HepG2 (cell line): ENCODE data around the gene DLG5.

Source experiments
- IRF2 ChIP-seq: IDR thresholded peaks from 2 replicates; pipeline ENCODE4 v1.6.1; 2018; ENCODE audit warnings: missing genetic modification reagents, missing compliant biosample characterization
- KLF12 ChIP-seq: sonication (generic); formaldehyde crosslinking; IDR thresholded peaks from 2 replicates; pipeline ENCODE4 v1.4.0; 2020; ENCODE audit warnings: missing genetic modification reagents, borderline replicate concordance
- SMC3 ChIP-seq: IDR thresholded peaks from 2 replicates; pipeline ENCODE4 v1.6.1; 2011; ENCODE audit warnings: low read length, improper control_type of control experiment
- TF ChIP-seq, protein P1 (sequence below): IDR thresholded peaks from 2 replicates; pipeline ENCODE4 v1.6.1; 2016

DNA sequence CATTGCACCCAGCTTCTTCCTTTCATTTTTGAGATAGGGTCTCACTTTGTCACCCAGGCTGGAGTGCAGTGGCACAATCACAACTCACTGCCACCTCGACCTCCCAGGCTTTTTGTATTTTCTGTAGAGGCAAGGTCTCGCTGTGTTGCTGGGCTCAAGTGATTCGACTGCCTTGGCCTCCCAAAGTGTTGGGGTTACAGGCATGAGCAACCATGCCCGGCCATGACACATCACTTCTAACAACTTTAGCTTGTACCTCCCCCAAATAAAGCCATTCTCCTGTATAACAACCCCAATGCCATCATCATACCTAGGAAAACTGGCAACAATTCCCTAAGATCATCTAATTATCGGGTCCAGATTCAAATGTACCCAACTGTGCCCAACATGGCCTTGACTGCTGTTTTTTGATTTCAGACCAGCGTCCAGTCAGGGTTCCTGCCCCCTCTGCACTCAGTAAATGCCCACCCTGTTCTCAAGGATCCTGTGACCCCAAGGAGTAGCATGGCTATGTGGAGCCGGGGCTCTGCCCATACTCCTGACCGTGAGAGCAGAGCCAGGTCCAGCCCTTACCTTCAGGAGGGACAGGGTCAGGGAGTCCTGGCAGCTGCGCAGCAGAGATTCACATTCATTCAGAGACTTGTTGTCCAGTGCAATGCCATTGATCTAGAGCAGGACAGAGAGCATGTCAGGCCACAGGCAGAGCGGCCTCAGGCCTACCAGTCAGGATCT, 102.6 kb downstream of the DLG5 start:
- TF ChIP-seq IRF2 (CRISPR knock-in tag) (no peak), SMC3 (no peak), KLF12 (CRISPR knock-in tag) (no peak)
- TF ChIP-seq, protein P1, sequence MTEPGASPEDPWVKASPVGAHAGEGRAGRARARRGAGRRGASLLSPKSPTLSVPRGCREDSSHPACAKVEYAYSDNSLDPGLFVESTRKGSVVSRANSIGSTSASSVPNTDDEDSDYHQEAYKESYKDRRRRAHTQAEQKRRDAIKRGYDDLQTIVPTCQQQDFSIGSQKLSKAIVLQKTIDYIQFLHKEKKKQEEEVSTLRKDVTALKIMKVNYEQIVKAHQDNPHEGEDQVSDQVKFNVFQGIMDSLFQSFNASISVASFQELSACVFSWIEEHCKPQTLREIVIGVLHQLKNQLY (CRISPR knock-in tag), result no peak
